ENCODE measurements around the gene WT1.

Gene WT1

DNA sequence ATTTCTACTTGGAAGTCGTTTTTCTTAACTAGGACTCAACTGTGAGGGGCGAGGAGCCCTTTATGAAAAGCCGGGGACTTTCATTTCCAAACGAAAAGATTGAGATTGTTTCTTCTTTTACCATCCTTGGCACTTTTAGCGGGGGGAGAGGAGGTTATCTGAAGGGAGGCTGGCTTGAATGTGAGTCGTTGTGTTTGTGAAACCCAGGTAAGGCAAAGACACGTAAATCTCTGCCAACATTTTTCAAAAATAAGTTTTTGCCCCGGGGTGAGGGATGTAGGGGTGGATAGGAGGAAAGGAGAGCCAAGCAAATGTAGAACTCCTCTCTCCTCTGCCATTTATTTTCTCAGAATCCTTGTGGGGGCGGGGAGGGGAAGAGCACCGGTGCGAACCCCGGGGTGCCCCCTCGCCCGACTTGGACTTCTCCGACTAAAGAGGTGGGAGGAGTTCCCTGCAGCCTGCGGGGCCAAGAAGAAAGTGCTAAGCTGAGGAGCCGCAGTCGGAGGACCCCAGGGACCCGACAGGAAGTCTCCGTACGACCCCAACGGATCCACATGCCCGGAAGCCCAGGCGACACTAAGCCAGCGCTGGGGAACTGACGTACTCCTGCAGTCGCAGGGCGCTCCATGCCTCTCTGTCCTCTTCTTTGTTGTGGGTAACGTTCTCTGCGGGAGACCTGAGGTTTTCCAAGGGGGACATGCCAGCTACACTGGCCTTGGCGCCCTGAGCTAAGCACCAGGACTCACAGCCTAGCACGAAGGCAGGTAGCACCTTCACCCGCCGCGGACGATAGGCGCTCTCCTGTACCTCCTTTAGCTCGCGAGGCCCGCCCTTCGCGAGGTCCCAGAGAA is 2.4 kb upstream of the WT1 start:
- no peak for DNase-seq

DNA sequence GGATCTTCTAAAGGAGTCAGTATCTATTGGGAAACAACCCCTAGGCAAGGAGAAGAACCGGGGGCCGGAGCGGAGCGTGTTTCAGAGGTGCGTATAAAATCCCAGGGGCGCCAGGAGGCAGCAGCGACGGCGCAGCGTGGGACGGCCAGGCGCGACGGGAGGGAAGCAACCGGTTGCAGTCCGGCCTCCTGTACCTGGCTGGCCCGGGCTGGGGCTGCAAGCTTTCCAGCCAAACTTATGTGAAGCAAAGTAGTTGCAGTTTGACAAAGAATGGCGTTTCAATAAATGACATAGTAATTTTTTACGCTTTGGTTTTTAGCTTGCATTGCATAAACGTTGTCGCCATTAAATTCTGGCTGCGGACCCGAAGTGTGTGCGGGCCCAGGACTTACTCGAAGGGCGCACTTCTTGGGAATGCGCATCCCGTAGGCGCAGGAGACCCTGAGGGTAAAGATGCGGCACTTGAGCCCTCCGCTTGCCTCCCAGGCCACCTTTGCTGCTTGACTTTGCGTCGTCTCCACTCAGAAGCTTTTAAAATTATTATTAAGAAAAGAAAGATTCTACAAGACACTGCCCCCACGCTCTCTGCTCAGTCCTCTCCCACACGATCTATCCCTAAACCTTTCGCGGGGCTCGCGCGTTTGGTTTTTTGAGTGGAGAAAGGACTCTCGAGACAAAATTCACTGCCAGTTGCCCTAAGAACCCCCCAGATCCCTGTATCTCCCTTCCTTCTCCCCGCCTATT is 1.6 kb upstream of the WT1 start:
- no peak for DNase-seq

DNA sequence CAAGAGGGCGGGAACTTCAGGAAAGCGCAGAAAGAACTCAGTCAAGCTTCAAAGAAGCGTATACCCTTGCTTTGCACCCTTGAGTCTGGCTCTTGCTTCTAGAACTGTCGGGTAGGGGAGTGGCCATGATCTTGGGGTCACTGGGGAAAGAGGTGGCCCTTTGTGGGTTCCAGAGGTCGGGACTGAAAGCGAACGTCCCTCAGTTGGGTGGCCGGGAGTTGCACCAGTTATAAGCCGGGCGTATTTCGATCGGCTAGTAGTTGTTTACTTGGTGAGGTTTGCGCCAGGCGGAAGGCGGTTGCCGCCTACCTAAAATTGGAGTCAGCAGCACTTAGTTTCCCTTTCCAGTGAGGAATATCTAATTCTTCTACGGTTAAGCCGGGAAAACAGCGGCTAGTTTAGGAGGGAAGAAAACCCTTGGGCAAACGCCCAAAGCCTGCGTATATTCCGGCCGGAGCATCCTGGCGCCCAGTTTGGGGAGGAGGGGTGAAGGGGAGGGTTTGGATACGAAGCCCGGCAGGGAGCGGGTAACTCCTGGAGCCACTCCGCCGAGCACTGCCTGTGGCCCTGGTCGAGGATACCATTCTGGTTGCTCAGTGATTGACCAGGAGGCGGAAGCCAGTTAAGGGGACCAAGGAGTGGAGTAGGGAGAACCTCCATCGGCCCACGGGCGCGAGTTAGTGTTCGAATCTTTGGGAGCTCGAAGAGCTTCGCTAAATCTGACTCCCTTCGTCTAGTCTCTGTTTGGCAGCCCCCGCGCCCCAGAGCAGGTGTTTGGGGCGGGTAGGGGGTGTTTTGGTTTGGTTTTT is 807 bp upstream of the WT1 start:
- no peak for DNase-seq

DNA sequence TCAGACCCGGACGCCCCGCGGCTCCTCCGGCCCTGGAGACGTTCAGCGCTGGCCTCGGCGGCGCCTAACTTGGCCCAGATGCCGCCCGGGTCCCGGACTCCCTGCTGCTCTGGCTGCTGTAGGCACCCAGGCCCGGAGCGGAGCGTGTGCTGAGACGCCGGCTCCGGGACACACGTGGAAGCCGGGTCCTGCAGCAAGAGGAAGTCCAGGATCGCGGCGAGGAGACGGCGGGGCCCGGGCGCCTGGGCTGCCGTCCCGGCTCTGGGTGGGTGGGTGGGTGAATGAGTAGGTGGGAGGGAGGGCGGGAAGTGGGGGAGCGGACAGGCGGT is 223 bp downstream of the WT1 start:
- no peak for DNase-seq

- no peak for DNase-seq
Measured at GRCh38 chr11:32434356-32435151, 785 bp downstream of the WT1 start.

DNA sequence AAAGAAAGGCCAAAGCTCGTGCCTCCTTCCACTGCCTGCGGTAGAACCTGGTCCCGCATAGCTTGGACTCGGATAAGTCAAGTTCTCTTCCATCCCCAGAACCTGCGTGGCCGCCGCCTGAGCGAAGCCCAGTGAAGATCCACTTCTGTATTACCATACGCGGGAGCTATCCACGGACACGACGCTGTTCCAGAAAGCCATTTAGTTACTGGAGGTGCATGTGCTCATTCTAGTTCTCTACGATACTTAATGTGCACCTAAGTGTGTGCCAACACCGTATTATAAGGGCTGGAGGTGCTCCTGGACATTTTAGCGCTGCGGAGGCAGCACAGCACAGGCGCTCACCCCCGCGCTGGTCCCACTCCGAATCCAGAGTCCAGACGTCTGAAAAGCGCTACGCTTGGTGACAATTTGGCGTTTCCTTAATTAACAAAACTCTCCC is 1.4 kb downstream of the WT1 start:
- DNase-seq = no peak

- DNase-seq = no peak
Measured at GRCh38 chr11:32433101-32433913, 2.0 kb downstream of the WT1 start.

DNA sequence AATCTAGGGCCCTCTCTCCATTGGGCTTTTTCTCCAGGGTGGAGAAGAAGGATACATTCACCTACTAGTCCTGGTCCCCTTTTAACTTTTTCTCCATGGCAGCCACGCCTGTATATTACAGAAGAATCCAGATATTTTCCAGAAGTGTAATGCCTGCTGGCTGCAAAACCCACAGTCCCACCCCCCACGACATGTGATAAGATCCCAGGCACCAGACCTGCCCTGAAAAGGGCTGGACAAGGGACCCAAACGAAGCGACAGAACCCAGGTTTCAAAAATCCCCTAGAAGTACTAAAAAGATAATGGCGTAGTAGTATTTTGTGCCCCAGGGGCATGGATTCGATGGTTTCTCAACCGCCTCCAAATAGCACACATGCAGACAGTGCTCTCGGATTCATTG is 2.8 kb downstream of the WT1 start:
- DNase-seq = no peak

DNA sequence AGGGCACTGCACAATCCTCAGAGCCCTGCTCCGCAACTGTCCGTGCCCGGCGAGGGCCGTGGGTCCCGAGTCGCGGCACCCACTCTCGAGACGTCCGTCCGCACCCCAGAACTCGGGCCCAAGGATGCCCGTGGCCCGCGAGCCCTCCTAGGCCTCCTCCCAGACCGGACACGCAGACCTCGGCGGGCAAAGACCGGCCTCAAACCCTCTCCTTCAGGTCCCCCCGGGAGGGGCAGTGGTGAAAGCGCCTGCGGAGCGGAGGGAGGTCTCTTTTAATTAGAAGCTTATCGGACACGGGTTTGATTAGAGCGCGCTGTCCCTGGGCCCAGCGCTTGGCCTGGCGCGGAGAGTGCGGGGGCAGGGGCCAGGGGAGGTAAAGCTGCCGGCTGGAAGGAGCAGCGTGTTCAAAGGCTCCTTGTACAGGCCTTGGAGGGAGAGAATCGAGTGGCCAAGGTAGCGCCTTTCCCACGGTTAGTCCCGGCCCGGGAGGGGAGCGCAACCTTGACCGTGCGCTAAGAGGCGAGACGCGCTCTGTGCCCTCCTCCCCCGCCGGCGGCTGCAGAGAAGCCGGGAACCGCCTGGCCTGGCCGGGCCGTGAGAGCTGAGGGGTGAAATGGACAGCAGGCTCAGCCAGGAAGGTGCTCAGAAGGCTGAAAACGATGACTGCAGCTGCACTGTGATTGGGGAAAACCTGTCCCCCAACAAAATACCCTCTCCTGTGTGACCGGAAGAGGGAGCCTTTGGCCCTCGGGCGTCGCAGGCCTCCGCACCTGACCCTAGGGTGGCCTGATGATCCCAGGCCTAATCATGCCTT is 4.6 kb downstream of the WT1 start:
- no peak for DNase-seq

DNA sequence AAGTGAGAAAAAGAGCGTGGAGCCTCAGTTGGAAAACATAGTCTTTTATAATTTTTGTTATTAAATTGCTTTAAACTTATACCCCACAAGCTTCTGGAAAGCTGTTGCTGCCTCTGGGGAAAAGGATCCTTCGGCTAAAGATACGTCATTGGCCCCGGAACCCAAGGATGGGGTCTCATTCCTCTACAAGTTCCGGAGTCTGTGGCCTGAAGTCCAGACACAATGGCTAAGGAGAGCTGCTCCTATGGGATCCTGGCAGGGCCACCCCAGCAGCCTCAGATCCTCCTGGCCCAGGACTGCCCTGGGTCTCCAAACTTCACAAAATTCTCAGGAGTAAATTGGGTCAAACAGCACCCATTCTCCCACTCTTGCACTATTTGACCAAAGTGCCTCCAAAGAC is 5.9 kb downstream of the WT1 start:
- DNase-seq = no peak

DNA sequence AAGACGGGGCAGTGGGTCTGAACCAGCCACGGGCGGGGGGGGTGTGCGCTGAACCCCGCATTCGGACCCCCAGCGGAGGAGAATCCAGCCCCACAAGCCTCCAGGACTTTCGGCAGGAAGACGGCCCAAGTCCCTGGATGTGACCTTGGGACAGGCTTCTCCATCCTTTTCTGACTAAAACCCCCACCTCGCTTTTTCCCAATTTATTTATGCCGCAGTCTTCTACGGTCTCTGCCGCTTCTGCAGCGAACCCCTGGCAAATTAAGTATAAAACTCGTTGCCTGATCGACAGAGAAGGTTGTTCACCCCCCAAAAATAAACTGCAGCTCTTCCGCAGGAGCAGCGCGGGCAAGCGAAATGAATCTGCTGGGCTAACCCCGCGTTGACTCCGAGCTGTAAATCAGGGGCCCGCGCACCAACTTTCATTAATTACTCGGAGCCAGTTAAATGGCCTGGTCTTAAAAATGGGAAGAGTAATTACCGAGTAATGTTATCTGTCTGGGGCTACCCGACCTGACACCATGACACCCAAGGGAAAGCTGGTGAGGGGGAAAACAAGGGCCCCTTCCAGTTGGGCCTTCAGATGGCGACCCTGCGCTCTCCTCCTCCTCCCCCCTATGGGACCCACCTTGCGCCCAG is 6.6 kb downstream of the WT1 start:
- no peak for DNase-seq

DNA sequence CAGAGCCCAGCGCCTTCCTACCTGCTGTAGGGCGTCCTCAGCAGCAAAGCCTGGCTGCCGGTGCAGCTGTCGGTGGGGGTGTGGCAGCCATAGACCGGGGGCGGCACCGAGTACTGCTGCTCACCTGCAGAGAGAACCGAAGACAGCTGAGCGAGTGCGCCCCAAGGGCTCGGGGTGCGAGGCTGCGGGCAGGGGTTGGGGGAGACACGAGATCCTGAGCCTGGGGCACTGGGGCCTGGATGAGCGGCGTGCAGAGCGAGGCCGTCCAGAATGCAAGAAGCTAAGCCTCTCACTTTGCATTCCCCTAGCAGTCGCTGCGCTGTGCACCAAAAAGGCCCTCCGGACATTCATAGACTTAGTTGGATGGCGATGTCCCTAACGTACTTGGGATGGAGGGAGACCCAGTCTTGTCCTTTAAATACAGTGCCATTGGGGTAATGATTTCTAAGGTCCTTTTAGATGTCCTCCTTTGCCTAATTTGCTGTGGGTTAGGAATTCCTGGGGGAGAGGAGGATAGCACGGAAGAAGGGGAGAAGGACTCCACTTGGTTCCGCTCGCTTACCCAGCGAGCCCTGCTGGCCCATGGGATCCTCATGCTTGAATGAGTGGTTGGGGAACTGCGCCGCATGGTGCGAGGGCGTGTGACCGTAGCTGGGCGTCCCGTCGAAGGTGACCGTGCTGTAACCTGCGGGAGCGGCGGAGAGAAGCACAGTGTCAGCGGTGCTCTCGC is 7.2 kb downstream of the WT1 start:
- DNase-seq = no peak

DNA sequence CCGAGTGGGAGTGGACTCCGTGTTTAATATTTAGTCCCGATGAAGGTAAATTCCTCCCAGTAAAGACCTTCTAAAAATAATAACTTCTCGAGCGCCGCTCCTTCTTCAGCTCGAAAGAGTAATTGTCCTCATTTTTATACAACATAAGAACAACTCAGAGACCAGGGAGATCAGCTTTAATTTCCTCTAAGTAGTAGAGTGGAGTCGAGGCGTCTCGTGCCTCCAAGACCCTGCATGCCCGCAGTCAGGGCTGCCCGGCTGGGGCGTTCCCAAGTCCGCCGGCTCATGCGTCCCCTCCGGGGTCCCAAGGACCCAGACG is 7.8 kb downstream of the WT1 start:
- DNase-seq = no peak

DNA sequence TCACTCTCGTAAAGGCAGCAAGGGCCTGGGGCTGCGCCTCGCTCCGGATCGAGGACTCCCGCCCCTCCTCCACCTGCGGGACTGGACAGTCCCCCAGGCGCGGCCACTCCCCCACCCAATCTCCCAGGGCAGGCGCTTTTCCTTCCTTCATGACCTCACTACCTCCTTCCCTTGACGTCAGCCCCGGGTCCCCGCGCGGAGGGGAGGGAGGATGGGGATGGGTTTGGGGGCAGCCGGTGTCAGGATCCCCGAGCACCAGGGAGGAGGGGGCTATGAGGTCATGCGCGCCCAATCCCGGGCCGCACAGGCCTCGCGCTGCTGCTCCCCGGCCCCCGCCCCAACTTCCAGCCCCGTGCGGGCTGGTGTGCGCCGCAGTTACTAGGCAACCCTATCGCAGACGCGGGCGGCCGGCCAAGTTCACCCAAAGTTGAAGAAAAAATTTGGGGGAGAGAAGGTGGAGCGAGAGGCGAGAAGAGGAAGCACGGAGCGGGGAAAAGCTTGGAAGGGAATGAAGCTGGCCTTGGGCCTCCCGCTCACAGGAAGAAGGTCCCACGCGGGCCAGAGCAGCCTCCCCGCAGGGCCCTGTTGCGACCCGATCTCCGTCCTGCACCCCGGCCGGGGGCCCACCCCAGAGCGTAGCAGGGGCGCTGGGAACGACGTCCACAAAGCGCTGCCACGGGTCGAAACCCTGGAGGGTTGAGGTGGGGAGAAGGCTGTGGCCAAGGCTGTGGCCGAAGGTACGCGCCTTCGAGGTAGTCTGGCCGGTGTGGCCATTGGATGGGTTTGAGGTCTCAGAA is 8.3 kb downstream of the WT1 start:
- no peak for DNase-seq

DNA sequence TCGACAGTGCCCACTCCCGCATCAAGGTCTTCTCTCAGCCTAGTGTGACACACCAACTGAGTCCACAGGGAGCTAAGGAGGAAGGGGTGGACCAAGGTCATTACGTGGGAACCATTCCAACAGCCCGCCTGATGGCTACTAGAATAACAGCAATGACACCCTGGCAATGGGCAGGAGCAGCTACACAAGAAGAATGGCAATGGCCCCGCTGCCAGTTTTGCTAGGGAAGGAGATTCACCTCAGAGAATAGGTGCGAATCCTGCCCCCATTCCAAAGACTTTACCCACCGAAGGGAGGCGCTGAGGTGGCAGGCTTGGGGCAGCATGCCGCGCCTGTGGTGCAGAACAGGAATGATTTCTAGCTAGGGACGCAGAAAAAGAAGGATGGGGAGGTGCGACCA is 9.1 kb downstream of the WT1 start:
- no peak for DNase-seq

GRCh38 chr11:32425761-32426160 is 9.6 kb downstream of the WT1 start:
- no peak for DNase-seq

DNA sequence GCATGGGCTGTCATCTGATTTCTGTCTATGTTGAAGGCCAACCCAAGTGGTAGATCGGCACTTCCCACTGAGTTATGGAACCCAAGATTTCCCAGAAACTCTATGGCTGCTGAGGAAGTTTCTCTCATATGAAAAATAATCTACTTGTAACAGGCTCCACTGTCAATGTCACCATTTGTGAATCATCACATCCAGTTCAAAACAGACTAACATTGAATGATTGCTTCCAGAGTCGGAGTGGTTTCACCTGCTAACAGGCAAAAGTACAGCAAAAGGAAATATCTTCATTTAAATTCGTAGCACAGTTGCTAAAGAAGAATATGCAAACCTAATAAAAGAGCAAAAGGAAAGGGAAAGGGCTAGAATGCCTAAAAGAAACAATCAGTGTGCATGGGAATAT is 12.8 kb downstream of the WT1 start:
- no peak for DNase-seq

- DNase-seq = no peak
Measured at GRCh38 chr11:32421992-32422391, 13.3 kb downstream of the WT1 start.

Measured in activated CD4-positive, alpha-beta T cell treated with anti-CD3 and anti-CD28 coated beads for 1 hour (primary cell).